Stimulated activated CD8-positive, alpha-beta memory T cell treated with anti-CD3 and anti-CD28 coated beads, Interleukin-12 subunit alpha, Interleukin-12 subunit beta, amount 100 ng/mL, for 1 hour (primary cell): Measurements from ENCODE around the gene ANGEL1.

Experiments
- DNase-seq: peaks from one replicate; pipeline ENCODE4 v3.0.0-alpha.2; 2020; ENCODE audit warnings: low read depth

Gene ANGEL1, protein sequence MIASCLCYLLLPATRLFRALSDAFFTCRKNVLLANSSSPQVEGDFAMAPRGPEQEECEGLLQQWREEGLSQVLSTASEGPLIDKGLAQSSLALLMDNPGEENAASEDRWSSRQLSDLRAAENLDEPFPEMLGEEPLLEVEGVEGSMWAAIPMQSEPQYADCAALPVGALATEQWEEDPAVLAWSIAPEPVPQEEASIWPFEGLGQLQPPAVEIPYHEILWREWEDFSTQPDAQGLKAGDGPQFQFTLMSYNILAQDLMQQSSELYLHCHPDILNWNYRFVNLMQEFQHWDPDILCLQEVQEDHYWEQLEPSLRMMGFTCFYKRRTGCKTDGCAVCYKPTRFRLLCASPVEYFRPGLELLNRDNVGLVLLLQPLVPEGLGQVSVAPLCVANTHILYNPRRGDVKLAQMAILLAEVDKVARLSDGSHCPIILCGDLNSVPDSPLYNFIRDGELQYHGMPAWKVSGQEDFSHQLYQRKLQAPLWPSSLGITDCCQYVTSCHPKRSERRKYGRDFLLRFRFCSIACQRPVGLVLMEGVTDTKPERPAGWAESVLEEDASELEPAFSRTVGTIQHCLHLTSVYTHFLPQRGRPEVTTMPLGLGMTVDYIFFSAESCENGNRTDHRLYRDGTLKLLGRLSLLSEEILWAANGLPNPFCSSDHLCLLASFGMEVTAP

GRCh38 chr14:76812422-76813383 lies at the start of gene ANGEL1:
Gene ANGEL1, minus strand, starts transcription at chr14:76812882. Its CDS starts 55 bp downstream, at chr14:76812827.
- DNase-seq, result peak; percentile 97

- no peak for DNase-seq
Observed at GRCh38 chr14:76861574-76862255, 49.0 kb upstream of the ANGEL1 start.

- DNase-seq, result no peak
Observed at GRCh38 chr14:76856769-76857168, 44.1 kb upstream of the ANGEL1 start.

DNA sequence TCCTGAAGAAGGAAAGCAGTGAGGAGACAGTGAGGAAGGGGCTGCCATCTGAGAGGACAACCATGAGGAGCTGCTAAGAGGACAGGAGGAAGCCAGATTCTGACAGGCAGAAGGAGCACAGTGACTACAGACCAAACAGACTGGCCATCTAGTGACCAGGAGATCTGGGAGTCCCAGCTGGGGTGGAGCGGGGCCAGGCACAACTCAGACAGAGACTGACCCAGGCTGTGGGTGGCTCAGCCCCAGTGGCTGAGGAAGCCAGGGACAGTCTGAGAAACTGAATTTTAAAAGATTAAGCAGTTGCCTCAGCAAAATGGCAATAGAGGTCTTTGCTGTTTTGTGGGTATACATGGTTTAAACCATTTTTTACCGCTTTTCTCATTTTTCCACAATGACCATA lies 42.4 kb upstream of the ANGEL1 start:
- no peak for DNase-seq

DNA sequence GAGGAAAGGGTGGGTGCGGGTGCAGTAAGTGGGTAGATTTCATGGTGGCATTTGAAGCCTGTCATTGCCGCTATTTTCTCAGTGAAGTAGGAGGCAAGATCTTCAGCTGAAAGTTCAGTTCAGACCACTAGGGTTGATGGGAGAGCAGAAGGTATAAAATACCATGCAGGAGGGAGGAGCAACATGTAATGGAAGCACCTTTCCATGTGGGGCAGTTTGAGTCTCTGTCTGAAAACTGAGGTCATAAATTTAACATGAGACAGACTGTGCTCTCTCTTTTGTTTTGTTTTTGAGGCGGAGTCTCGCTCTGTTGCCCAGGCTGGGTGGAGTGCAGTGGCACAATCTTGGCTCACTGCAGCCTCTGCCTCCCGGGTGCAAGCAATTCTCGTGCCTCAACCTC lies 36.2 kb upstream of the ANGEL1 start:
- DNase-seq, result no peak

DNA sequence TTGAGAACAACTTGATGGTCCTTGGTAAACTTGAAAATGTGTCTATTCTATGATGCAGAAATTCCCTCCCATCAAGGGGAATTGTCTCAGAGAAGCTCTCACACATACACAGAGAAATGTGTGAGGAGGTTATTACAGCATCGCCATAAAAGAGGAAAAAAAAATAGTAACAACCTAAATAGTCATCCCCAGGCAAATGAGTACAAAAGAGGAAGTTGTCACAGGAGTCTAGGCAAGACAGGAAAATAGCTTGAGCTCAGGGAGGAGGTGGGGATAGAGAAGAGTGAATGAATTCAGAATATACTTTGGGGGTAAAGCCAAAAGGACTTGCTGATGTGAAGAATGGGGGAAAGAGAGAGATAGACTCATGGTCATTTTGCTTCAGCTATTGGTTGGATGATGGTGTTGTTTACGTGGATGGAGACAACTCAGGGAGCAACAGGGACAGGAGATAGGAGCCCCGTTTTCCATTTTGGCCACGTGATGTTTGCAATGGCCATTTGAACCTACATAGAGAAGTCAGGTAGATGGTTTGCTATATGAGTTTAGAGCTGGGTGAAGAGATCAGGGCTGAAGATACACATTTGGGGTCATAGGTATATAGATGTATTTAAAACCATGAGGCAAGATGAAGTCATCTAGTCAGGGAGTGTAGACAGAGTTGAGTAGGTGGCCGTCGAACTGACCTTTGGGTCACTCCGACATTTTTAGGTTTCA lies 33.8 kb upstream of the ANGEL1 start:
- DNase-seq, result no peak

DNA sequence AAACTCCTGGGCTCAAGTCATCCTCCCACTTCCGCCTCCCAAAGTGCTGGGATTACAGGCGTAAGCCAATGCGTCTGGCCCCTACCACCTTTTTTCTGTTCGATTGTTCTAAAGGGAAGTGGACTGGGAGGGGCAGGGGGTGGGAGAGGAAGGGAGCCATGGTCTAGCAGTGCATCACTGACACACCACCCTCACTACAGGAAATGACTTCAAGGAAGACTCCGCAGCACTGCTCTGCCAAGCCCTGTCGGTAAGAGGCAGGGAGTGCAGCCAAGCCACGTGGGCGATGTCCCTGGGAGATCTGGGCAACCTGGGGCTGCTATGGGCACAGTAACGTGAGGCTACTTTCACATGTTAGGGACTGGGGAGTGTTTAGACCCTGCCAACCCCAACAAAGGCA lies 31.5 kb upstream of the ANGEL1 start:
- DNase-seq, result peak; percentile 28

DNA sequence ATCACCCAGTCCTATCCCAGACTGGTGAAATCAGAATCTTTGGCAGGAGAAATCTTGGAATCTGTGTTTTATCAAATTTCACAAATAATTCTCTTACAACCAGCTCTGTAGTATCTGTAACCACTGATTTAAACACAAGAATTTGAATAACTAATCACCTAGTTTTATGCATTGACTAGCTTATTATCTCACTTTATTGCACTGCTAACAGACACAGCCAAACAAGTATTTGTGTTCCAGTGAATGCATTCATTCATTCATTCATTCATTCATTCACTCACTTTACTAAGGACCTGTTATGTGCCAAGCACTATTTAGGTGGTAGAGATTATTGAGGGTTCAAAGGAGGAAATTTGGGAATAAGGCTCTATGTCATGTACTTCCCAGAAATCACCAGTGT lies 29.7 kb upstream of the ANGEL1 start:
- no peak for DNase-seq

GRCh38 chr14:76837524-76837923 lies 24.8 kb upstream of the ANGEL1 start:
- DNase-seq, result no peak

- no peak for DNase-seq
Observed at GRCh38 chr14:76836029-76836630, 23.4 kb upstream of the ANGEL1 start.

- DNase-seq, result no peak
Observed at GRCh38 chr14:76834241-76834661, 21.6 kb upstream of the ANGEL1 start.

- DNase-seq, result no peak
Observed at GRCh38 chr14:76833011-76833410, 20.3 kb upstream of the ANGEL1 start.

DNA sequence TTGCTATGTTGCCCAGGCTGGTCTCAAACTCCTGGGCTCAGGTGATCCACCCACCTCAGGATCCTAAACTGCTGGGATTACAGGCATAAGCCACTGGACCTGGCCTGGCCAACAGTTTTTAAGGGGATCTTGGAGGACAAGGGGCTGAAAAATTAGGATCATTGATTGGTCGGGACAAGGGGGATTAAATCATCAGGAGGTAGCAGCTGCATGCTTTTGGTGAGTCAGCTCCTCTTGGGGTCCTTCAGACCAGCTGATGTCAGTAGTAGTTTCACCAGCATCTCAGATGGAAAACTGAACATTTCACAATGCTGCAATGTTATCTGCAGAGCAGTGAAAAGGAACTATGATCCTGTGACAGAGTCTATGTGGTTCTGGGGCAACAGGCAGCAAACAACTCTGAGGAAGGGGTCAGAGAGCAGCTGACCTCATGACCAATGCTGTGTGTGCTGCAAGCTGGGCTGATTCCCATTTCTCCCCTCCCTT lies 19.9 kb upstream of the ANGEL1 start:
- no peak for DNase-seq

GRCh38 chr14:76830556-76830955 lies 17.9 kb upstream of the ANGEL1 start:
- DNase-seq, result no peak

DNA sequence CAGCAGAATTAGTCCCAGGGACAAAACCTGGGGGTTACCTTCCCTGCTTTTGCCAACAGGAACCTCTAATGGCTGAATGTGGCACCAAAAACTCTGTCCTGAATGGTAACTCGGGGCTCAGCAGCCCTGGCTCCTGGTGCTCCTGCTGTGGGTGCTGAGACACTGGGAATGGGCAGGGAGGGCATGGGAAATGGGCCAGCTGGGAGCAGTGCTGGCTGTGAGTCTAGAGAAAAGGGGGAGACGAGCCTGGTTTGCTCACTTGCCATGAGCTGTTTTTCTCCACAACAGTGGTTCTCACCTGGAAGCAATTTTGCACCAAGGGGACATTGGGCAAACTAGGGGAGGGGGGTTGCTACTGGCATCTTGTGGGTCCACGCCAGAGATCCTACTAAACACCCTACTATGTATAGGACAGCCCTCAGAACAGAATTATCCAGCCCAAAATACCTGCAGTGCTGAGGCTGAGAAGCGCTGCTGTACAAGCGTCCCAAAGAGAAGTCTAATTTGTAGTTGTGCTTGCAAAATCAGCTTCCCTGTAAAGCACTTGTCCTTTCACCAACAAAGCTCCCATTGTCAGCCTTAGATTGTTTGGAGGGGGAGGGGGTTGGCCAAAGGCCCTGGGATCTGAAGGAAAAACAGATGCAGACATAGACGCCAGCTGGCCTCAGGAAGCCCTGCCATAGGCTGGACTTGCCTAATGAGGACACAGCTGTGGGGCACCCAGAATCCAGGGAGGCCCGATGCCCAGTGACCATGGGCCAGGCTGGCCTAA lies 17.2 kb upstream of the ANGEL1 start:
- DNase-seq, result no peak

GRCh38 chr14:76829013-76829365 lies 16.3 kb upstream of the ANGEL1 start:
- no peak for DNase-seq

- DNase-seq, result no peak
Observed at GRCh38 chr14:76828339-76829012, 15.8 kb upstream of the ANGEL1 start.

- no peak for DNase-seq
Observed at GRCh38 chr14:76827696-76828296, 15.1 kb upstream of the ANGEL1 start.

- DNase-seq, result no peak
Observed at GRCh38 chr14:76826122-76826521, 13.4 kb upstream of the ANGEL1 start, which contains the start of gene LRRC74A. Gene LRRC74A, plus strand, starts transcription at chr14:76826408. Its CDS starts 290 bp downstream, at chr14:76826698.
